Jurkat, Clone E6-1 (cell line): Measurements from ENCODE around the gene DSCAML1.
"Not testable (repeated sequence)": the region's sequence is repeated elsewhere in the genome, so short reads cannot be mapped to it uniquely, and the experiment has no call there.

Experiments used
- DNase-seq: peaks from one replicate; pipeline ENCODE4 v3.0.0-alpha.2; 2011; ENCODE audit warnings: low read depth, low spot score
- H3K4me3 ChIP-seq: 2 replicates; pipeline ENCODE4 v1.5.1; 2011; ENCODE audit warnings: mild to moderate bottlenecking, low read length, control low read depth, moderate library complexity

The DSCAML1 gene

DNA sequence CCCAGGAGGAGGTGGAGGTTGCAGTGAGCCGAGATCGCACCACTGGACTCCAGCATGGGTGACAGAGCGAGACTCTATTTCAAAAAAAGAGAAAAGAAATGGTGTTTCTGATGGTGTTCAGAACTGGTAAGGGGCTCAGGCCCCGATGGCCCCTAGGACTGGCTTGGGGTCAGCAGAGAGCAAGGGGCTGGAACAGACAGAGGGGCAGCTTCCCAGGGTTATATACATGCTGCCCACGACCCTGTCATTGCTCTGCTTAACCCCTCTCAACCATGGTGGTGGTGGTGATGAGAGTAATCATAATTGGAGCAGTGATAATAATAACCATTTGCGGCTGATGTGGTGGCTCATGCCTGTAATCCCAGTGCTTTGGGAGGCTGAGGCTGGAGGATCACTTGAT is 390.0 kb downstream of the DSCAML1 start:
- no peak overlapping the region for H3K4me3 ChIP-seq
- DNase-seq = no peak

DNA sequence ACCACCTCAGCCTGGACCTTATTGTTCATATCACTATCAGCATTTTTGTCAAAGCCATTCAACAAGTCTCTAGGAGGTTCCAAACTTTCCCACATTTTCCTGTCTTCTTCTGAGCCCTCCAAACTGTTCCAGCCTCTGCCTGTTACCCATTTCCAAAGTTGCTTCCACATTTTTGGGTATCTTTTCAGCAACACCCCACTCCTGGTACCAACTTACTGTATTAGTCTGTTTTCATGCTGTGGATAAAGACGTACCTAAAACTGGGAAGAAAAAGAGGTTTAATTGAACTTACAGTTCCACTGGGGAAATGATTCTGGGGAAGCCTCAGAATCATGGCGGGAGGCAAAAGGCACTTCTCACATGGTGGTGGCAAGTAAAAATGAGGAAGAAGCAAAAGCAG is 391.1 kb downstream of the DSCAML1 start:
- DNase-seq, H3K4me3 ChIP-seq: not testable (repeated sequence)

DNA sequence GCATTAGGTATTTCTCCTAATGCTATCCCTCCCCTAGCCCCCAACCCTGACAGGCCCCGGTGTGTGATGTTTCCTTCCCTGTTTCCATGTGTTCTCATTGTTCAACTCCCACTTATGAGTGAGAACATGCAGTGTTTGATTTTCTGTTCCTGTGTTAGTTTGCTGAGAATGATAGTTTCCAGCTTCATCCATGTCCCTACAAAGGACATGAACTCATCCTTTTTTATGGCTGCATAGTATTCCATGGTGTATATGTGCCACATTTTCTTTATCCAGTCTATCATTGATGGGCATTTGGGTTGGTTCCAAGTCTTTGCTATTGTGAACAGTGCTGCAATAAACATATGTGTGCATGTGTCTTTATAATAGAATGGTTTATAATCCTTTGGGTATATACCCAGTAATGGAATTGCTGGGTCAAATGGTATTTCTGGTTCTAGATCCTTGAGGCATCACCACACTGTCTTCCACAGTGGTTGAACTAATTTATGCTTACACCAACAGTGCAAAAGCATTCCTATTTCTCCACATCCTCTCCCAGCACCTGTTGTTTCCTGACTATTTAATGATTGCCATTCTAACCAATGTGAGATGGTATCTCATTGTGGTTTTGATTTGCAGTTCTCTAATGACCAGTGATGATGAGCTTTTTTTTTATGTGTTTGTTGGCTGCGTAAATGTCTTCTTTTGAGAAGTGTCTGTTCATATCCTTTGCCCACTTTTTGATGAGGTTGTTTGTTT is 397.7 kb downstream of the DSCAML1 start:
- not testable (repeated sequence) for DNase-seq, H3K4me3 ChIP-seq

DNA sequence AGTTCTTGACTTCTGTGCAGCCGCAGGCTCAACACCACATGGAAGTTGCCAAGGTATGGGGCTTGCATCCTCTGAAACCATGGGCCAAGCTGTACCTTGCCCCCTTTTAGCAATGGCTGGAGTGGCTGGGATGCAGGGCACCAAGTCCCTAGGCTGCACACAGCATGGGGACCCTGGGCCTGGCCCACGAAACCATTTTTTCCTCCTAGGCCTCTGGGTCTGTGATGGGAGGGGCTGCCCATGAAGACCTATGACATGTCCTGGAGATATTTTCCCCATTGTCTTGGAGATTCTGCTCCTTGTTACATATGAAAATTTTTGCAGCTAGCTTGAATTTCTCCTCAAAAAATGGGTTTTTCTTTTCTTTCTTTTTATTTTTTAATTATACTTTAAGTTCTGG is 398.4 kb downstream of the DSCAML1 start:
- not testable (repeated sequence) for H3K4me3 ChIP-seq, DNase-seq

DNA sequence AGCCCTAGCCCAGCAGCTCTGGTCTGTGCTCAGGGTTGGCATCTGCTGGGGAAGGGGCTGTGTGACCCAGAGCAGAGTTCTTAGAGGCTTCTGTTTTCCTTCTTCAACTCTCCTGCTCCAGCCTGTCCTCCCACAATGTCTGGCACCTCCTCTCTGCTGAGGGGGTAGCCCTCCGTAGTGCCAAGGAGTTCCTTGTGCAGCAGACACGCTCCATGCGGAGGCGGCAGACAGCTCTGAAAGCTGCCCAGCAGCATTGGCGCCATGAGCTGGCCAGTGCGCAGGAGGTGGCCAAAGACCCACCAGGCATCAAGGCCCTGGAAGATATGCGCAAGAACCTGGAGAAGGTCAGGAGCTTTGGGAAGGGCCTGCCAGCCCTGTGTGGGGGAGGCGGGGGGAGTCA is 400.0 kb downstream of the DSCAML1 start:
- no peak for DNase-seq
- H3K4me3 ChIP-seq = no peak overlapping the region

DNA sequence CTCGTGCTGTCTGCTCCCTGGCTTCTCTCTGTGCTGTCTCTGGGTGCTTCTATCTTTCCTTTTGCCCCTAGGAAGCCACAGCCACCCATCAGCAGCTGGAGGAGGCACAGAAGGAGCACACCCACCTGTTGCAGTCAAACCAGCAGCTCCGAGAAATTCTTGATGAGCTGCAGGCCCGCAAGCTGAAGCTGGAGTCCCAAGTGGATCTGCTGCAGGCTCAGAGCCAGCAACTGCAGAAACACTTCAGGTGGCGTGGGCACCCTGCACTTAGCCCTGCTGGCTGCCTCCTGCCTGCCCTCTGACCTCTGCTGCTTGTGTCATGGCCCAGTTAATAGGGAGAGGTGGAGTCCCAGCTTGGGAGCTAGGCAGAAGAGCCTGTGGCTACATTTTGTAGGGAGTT is 401.5 kb downstream of the DSCAML1 start:
- no peak for DNase-seq
- H3K4me3 ChIP-seq = no peak overlapping the region

DNA sequence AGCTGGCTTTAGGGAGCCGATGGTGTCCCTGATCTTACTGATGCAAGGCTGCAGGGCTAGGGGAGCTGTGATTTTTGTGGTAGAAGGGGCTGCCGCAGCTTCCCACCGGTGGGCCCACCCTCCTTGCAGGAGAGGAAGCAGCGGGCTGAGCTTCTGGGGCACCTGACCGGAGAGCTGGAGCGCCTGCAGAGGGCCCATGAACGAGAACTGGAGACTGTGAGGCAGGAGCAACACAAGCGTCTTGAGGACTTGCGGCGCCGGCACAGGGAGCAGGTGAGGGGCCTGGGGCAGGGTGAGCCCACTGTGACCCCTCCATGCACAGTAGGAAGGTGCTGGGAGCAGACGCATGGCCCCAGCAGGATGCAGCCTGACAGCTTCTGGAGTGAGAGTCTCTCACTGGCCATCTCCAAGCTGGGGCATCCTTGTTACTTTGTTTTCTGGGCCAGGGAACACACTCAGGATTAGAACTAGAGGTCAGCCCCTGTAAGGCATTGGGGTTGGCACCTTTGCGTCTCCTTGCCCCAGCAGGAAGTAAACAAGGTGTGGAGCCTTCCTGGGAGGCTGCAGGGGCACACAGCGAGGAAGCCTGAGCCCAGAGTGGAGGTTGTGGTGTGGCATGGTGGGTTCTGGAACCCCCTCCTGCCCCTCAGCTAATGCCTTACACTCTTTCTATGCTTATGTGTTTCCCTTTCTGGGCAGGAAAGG is 402.6 kb downstream of the DSCAML1 start:
- DNase-seq = no peak
- H3K4me3 ChIP-seq = no peak overlapping the region

DNA sequence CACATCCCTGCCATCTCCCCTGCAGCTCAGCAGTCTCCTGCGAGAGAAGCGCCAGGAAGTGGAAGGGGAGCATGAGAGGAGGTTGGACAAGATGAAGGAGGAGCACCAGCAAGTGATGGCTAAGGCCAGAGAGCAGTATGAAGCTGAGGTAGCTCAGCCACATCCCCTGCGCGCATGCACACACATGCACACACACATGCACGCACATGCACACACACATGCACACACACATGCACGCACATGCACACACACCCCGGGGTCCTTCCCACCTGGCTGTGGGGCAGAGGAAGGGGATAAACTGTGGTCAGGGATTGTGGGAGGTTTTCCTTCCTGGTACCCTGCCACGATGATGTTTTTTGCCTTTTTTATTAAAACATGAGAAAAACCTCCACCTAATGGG is 404.0 kb downstream of the DSCAML1 start:
- no peak for DNase-seq

DNA sequence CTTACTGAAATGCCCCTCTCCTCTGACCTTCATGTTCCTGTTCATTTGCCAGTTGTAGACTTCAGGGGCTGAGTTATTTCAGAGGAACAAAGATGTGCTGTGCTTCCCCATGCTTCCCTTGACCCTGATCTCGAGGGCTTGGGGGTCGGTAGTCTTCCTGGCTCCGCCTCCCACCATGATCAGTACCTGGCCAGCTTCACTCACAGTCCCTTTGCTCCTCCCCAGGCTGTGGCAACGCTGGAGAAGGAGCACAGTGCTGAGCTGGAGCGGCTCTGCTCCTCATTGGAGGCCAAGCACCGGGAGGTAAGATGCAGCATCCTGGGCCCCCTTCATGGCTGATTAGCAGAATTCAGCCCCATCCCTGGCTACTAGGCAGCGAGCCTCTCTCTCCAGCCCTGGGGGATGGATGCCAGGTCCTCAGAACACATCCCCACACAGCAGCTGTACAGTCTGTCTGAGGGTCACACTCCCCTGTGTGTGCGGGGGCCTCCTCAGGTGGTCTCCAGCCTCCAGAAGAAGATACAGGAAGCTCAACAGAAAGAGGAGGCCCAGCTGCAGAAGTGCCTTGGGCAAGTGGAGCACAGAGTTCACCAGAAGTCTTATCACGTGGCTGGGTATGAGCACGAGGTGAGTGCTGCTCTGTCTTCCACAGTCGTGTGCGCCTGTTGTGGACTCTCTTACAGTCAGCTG is 404.9 kb downstream of the DSCAML1 start:
- no peak overlapping the region for H3K4me3 ChIP-seq
- DNase-seq = no peak

More for the DNA sequence above, 404.0 kb downstream of the DSCAML1 start:
- H3K4me3 ChIP-seq = no peak overlapping the region

DNA sequence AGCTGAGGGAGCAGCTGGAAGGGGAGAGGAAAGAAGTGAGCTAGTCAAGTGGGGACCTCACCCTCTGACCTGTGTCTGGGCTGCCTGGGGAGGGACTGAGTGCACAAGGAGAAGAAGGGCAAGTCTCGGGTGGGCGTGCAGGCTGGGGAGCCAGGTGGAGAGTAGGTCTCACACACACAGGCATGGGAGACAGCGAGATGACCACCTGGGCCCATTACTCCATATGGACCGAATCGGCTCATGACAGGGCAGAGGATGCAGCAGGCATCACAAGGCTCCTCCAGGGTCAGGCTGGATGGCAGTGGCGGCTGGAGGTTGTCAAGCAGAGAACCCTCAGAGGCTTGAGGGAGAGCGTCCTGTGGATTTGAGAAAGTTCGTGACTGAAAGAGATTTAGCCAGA is 405.8 kb downstream of the DSCAML1 start:
- no peak overlapping the region for H3K4me3 ChIP-seq
- no peak for DNase-seq

DNA sequence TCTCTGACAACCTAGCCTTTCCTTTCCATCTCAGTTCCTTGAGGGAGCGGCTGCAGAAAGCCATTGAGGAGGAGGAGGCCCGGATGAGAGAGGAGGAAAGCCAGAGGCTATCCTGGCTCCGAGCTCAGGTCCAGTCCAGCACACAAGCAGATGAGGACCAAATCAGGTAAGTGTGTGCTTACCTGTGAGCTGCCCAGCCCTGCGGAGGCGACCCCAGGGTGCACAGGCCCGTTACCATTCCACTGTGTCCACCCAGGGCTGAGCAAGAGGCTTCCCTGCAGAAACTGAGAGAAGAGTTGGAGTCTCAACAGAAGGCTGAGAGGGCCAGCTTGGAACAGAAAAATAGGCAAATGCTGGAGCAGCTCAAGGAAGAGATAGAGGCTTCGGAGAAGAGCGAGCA is 406.3 kb downstream of the DSCAML1 start:
- DNase-seq = no peak
- no peak overlapping the region for H3K4me3 ChIP-seq

DNA sequence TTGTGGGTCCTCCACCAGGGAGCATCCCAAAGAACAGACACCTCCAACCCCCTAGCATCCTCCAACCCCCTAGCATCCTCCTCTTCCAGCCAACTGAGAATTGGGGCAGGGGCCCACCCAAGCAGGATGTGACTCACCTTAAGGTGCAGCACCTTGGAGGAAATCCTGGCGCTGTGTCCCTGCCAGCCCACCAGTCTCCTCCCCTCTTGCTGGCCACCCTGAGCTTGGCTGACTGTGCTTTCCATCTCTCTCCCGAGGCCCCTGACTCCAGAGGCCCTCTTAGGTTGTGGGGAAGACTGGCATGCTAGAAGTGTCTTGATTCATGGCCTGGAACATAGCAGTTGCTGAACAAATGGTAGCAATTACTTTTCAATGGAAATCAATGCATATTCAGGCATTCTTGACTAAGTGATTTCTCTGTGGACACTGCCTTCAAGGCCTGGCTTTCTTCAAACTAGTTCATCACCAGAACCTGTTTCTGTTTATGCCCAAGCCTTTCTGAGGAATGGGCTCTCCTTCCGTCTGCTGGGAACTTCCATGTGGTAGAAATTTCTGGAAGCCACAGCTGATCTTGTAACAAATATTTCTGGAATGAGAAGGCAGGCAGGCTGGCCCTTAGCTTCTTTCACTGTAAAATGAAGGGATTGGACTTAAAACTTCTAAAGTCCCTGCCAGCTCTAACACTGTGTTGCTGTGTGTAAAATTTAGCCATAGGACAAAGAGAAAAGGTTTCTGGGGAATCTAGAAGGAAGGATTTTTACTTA is 408.8 kb downstream of the DSCAML1 start:
- DNase-seq = no peak
- no peak overlapping the region for H3K4me3 ChIP-seq

DNA sequence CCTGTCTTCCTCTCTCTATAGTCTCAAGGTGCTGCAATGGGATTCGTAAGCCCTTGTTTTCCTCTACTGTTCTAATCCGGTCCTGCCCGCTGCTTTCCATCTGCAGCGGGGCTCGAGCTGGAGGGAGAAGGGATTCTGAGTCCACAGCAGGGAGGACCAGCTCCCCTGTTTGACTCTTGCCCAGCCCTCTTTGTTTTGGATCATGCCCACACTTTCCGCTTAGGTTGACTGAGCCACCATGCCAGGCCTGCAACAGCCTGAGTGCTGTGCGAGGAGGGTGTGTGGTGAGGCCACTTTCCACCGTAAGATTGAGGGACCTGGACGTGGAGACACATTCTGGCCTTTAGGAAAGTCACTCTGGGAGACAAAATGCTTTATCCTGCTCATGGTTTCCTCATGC is 411.1 kb downstream of the DSCAML1 start:
- H3K4me3 ChIP-seq = no peak overlapping the region
- DNase-seq = no peak

DNA sequence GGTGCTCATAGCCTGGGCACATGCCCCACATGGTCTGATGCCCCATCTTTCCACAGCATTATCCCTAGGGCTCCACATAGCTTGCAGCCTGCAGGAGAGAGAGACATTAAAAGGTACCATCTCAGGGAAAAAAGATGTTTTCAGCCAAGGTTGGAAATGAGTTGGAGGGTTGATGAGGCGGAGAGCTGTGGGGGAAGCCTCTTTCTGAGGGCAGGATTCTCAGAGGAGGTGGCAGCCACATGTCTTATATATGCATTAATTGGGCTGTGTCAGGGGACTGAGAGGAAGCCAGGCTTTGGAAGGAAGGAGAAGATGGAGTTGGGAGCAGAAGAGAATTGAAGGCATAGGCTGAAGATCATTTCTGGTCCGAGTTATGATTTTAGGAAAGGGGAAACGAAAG is 411.5 kb downstream of the DSCAML1 start:
- H3K4me3 ChIP-seq = no peak overlapping the region

DNA sequence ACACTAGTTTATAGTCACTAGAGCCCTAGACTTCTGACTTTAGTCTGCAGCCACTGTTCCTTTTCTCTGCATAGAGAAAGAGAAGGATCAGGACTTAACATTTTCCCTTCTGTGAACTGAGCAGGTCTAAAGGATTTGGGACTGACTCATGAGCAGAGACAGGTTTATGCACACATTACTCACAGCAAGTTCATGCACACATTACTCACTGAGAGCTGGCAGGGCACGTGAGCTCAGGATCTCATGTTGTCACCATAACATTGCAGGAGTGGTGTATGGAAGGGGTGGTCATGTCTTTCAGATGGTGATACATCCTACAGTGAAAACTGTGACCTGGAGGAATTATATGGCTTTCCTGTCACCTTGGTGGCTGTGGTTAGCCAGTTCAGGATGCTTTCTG is 413.0 kb downstream of the DSCAML1 start:
- no peak for DNase-seq

More for the DNA sequence above, 411.5 kb downstream of the DSCAML1 start:
- DNase-seq = no peak

DNA sequence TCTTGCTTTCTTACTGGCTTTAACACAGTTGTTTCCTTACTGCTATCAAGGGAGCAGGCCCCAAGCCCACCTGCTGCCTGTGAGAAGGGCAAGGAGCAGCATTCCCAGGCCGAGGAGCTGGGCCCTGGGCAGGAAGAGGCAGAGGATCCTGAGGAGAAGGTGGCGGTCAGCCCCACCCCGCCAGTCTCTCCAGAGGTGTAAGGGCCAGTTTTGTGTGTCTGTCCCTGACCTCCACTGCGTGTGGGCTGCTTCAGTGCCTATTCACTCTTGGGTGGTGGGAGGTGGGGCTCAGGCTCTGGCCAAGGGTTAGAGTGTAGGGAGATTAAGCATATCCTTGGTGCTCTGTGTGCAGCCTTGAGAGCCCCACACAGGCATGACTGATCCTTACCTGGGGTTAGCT is 414.3 kb downstream of the DSCAML1 start:
- no peak overlapping the region for H3K4me3 ChIP-seq
- no peak for DNase-seq

More for the DNA sequence above, 413.0 kb downstream of the DSCAML1 start:
- H3K4me3 ChIP-seq = no peak overlapping the region

DNA sequence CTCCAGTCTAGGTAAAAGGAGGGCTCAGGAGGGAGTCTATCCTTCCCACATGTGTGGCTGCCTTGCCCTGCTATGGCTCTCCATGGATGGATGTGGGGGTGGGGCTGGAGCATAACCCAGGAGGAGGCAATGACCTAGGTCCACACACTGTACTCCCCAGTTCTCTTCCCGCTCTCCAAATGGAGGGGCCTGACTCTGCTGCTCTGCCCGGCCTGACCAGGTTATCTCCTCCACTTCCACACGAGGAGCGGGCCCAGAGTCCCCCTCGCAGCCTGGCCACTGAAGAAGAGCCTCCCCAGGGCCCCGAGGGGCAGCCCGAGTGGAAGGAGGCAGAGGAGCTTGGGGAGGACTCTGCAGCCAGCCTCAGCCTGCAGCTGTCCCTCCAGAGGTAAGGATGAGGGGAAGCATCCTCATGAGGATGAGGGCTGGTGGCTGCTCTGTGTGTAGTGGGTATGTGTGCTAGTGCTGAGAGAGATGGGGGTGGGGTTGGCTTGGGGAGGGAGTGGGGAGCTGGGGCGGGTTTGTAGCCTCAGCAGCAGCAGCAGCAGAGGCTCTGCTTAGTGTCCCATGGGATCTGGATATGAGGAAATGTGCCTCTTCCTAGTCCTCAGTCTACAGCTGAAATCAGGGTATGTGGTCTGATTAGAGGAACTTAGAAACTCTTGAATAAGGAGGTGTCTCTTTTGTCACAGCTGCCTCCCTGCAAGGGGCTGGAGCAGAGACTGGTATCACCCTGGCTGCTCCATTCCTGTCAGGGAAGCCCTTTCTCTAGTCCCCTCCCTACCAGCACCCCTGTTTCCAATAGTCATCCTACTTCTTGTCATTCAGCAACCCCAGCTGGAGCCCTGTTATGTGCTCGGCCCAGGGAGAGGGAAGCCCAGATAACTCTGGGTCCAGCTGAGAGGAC is 415.3 kb downstream of the DSCAML1 start:
- DNase-seq = no peak
- no peak overlapping the region for H3K4me3 ChIP-seq

DNA sequence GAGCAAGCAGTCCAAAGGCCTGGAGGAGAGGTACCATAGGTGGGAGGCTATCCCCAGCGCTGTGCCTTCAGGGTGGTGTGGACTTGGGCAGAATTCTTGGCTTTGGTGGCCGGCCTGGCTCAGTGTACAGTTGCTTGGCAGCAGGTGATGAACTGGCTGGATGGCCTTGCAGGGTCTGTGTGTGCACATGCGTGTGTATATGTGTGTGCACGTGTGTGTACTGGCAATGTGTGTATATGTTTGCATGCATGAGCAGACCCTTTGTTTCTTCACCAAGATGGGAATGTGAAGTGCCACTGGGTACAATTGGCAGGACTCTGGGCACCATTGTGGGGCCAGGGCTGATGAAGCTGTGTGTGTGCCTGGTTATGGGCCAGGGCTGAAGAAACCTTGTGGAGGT is 416.3 kb downstream of the DSCAML1 start:
- DNase-seq = no peak
- no peak overlapping the region for H3K4me3 ChIP-seq
